ENCODE data around the gene CYTH4.

- TF ChIP-seq POLR2A (IDR thresholded peaks at IDR 0.05) (no peak), CTCF (IDR thresholded peaks at IDR 0.05) (no peak)
These were observed 35.4 kb downstream of the CYTH4 start for GRCh38 chr22:37317698-37318210.
